ENCODE data around the gene DDX41. TPM values are rescaled to one million over a fixed set of nuclear protein-coding genes. Genes with fewer than 3 reads are reported as not detected.
A peak's percentile ranks its signal among the peaks of the same experiment; 100 is the strongest.

DDX41 gene
- total RNA-seq, 1 donor from 2014 or later: 117 TPM

DNA sequence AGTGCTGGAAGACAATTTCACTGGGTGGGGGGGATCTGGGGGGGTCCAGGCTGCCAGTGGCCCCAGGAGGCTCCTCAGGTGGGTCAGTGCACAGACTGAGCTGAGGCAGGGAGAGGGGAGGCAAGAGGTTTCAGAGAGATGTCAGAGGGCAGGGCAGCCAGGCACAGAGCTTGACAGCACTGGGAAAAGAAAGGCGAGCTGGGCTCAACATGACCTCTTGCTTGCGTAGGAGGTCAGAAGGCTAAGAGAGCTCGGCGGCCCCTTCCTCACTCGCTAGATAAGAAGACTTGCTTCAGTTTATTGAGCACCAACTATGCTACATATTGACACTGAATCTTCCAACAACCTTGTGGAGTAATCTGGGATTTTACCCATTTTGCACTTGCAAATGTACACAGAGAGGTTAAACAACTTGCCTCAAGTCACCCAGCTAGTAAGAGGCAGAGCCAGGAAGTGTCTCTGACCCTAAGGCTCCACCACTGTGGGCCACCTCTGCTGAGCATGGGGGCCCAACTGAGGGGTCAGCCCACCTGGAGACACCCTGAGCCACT is 22.9 kb downstream of the DDX41 start:
- intact Hi-C loops (cut with DNase I): loop anchor here (1.0 kb wide), 2 partner anchors 15 to 37 kb away; no protein-coding TSS in a partner anchor
- no peaks in the 10 kb centered on the region for H3K9me3 ChIP-seq
- H3K36me3 ChIP-seq: peaks cover 46 to 57% of the 10 kb centered on the region in 2 donors
- no peaks in the 10 kb centered on the region for H3K27me3 ChIP-seq
- H3K27ac ChIP-seq: peak overlapping the region; percentile 96 to 99
- H3K4me3 ChIP-seq: peak overlapping the region; percentile 28 to 92
- H3K4me1 ChIP-seq: peaks cover 39 to 71% of the 10 kb centered on the region in 2 donors
- no peak for DNase-seq (ENCODE audit: low spot score in 2 of 2)
- TF ChIP-seq, protein P1, sequence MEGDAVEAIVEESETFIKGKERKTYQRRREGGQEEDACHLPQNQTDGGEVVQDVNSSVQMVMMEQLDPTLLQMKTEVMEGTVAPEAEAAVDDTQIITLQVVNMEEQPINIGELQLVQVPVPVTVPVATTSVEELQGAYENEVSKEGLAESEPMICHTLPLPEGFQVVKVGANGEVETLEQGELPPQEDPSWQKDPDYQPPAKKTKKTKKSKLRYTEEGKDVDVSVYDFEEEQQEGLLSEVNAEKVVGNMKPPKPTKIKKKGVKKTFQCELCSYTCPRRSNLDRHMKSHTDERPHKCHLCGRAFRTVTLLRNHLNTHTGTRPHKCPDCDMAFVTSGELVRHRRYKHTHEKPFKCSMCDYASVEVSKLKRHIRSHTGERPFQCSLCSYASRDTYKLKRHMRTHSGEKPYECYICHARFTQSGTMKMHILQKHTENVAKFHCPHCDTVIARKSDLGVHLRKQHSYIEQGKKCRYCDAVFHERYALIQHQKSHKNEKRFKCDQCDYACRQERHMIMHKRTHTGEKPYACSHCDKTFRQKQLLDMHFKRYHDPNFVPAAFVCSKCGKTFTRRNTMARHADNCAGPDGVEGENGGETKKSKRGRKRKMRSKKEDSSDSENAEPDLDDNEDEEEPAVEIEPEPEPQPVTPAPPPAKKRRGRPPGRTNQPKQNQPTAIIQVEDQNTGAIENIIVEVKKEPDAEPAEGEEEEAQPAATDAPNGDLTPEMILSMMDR (IDR thresholded peaks at IDR 0.05): no peak

GRCh38 chr5:177492841-177493240 is 23.9 kb downstream of the DDX41 start:
- peaks cover 56 to 68% of the 10 kb centered on the region in 2 donors for H3K36me3 ChIP-seq
- H3K27ac ChIP-seq: peak overlapping the region; percentile 96 to 99
- peaks cover 39 to 66% of the 10 kb centered on the region in 2 donors for H3K4me1 ChIP-seq
- no peaks in the 10 kb centered on the region for H3K27me3 ChIP-seq
- TF ChIP-seq, protein P1 (IDR thresholded peaks at IDR 0.05): no peak
- intact Hi-C loops (cut with DNase I): no loop called here
- no peak for DNase-seq (ENCODE audit: low spot score in 2 of 2)
- H3K4me3 ChIP-seq: peak overlapping the region; percentile 28 to 92
- H3K9me3 ChIP-seq: no peaks in the 10 kb centered on the region

- peak overlapping the region; percentile 5 to 92 for H3K4me3 ChIP-seq
- intact Hi-C loops (cut with DNase I): loop anchor here (1.0 kb wide), 1 partner anchor 9 kb away; no protein-coding TSS in a partner anchor
- no peak for DNase-seq (ENCODE audit: low spot score in 2 of 2)
- H3K9me3 ChIP-seq: no peaks in the 10 kb centered on the region
- H3K27me3 ChIP-seq: no peaks in the 10 kb centered on the region
- H3K27ac ChIP-seq: peak overlapping the region; percentile 96 to 99
- TF ChIP-seq, protein P1 (IDR thresholded peaks at IDR 0.05): no peak
- peaks cover 39 to 70% of the 10 kb centered on the region in 2 donors for H3K4me1 ChIP-seq
- peaks cover 63 to 74% of the 10 kb centered on the region in 2 donors for H3K36me3 ChIP-seq
These were observed 24.6 kb downstream of the DDX41 start for GRCh38 chr5:177491983-177492746.

- intact Hi-C loops (cut with DNase I): loop anchor here (1.0 kb wide), 1 partner anchor 10 kb away; no protein-coding TSS in a partner anchor
- DNase-seq (ENCODE audit: low spot score in 2 of 2): no peak
These were observed 25.3 kb downstream of the DDX41 start for GRCh38 chr5:177491429-177491945.

DNA sequence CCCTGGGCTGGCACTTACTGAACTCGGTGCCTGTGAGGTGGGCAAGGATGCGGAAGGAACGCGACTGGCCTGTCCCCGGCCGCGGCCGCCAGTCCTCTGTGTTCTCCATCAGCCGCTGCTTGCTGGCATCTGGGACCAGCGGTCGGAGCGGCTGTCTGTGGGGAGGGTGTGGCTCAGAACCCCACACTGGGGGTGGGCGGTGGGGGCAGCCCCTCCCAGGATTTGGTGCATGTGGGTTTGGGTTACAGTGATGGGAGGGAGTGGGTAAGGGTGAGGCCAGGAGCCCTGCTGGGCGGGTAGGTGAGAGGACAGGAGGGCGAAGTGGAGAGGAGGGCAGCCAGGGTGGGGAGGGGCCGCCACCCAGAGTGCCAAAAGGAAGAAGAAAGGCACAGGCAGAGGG is 25.8 kb downstream of the DDX41 start:
- TF ChIP-seq, protein P1 (IDR thresholded peaks at IDR 0.05): no peak
- Histone ChIP-seq H3K9me3 (no peaks in the 10 kb centered on the region), H3K4me3 (peak overlapping the region in 1 of 2 donors; percentile 92), H3K27me3 (no peaks in the 10 kb centered on the region), H3K4me1 (peaks cover 36 to 68% of the 10 kb centered on the region in 2 donors), H3K27ac (peak overlapping the region; percentile 96 to 99), H3K36me3 (peaks cover 66 to 79% of the 10 kb centered on the region in 2 donors)
- intact Hi-C loops (cut with DNase I): loop anchor here (1.0 kb wide), 1 partner anchor 10 kb away; no protein-coding TSS in a partner anchor
- no peak for DNase-seq (ENCODE audit: low spot score in 2 of 2)

More at GRCh38 chr5:177491429-177491945, 25.3 kb downstream of the DDX41 start:
- H3K4me3 ChIP-seq: peak overlapping the region; percentile 5 to 92
- no peaks in the 10 kb centered on the region for H3K9me3 ChIP-seq
- TF ChIP-seq, protein P1 (IDR thresholded peaks at IDR 0.05): peak; percentile 79 to 96 (median 91)
- H3K27me3 ChIP-seq: no peaks in the 10 kb centered on the region
- H3K27ac ChIP-seq: peak overlapping the region; percentile 96 to 99
- H3K36me3 ChIP-seq: peaks cover 66 to 79% of the 10 kb centered on the region in 2 donors
- H3K4me1 ChIP-seq: peaks cover 39 to 72% of the 10 kb centered on the region in 2 donors
